ENCODE results near the gene HOMER1. TPM values are rescaled to one million over a fixed set of nuclear protein-coding genes. Genes with fewer than 3 reads are reported as not detected.

HOMER1 gene
- total and polyA plus RNA-seq, 2 of the 13 experiments (the other 11 are each of a cell fraction or from before 2014, with no cell fraction given): 5.3 to 24.8 TPM

- TF ChIP-seq, protein P1, sequence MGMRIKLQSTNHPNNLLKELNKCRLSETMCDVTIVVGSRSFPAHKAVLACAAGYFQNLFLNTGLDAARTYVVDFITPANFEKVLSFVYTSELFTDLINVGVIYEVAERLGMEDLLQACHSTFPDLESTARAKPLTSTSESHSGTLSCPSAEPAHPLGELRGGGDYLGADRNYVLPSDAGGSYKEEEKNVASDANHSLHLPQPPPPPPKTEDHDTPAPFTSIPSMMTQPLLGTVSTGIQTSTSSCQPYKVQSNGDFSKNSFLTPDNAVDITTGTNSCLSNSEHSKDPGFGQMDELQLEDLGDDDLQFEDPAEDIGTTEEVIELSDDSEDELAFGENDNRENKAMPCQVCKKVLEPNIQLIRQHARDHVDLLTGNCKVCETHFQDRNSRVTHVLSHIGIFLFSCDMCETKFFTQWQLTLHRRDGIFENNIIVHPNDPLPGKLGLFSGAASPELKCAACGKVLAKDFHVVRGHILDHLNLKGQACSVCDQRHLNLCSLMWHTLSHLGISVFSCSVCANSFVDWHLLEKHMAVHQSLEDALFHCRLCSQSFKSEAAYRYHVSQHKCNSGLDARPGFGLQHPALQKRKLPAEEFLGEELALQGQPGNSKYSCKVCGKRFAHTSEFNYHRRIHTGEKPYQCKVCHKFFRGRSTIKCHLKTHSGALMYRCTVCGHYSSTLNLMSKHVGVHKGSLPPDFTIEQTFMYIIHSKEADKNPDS (CRISPR knock-in tag; IDR thresholded peaks at IDR 0.05): peak; percentile 78
- no peak for TF ChIP-seq NONO (IDR thresholded peaks at IDR 0.05)
- no peak for TF ChIP-seq NONO (CRISPR knock-in tag; conservative IDR thresholded peaks at IDR 0.05)
- TF ChIP-seq ZNF782 (CRISPR knock-in tag; IDR thresholded peaks at IDR 0.05; ENCODE audit: borderline replicate concordance): no peak
- peak; percentile 96 to 99 for TF ChIP-seq NR2F1 (CRISPR knock-in tag; IDR thresholded peaks at IDR 0.05)
- no peak for TF ChIP-seq ATF7 (IDR thresholded peaks at IDR 0.05)
- no peak for TF ChIP-seq ATF7 (CRISPR knock-in tag; IDR thresholded peaks at IDR 0.05)
- TF ChIP-seq ZZZ3 (CRISPR knock-in tag; IDR thresholded peaks at IDR 0.05; ENCODE audit: borderline replicate concordance): no peak
- TF ChIP-seq, protein P2, sequence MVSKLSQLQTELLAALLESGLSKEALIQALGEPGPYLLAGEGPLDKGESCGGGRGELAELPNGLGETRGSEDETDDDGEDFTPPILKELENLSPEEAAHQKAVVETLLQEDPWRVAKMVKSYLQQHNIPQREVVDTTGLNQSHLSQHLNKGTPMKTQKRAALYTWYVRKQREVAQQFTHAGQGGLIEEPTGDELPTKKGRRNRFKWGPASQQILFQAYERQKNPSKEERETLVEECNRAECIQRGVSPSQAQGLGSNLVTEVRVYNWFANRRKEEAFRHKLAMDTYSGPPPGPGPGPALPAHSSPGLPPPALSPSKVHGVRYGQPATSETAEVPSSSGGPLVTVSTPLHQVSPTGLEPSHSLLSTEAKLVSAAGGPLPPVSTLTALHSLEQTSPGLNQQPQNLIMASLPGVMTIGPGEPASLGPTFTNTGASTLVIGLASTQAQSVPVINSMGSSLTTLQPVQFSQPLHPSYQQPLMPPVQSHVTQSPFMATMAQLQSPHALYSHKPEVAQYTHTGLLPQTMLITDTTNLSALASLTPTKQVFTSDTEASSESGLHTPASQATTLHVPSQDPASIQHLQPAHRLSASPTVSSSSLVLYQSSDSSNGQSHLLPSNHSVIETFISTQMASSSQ (IDR thresholded peaks at IDR 0.05; ENCODE audit: low read depth): no peak
- TF ChIP-seq, protein P2 (CRISPR knock-in tag; IDR thresholded peaks at IDR 0.05; ENCODE audit: borderline replicate concordance): no peak; the same call in 1 of the 2 replicates
- peak; percentile 90; the same call in 1 of the 2 replicates for TF ChIP-seq FOXJ3 (CRISPR knock-in tag; IDR thresholded peaks at IDR 0.05; ENCODE audit: borderline replicate concordance)
- peak; percentile 66; the same call in 1 of the 2 replicates for TF ChIP-seq GATAD1 (CRISPR knock-in tag; IDR thresholded peaks at IDR 0.05)
- no peak for TF ChIP-seq SOX13 (IDR thresholded peaks at IDR 0.05)
- TF ChIP-seq SOX13 (CRISPR knock-in tag; conservative IDR thresholded peaks at IDR 0.05 in 1 of 2, IDR thresholded peaks at IDR 0.05 in 1 of 2): peak in 1 of 2 experiments; percentile 75; a peak in 2 of 4 replicates
- TF ChIP-seq, protein P3, sequence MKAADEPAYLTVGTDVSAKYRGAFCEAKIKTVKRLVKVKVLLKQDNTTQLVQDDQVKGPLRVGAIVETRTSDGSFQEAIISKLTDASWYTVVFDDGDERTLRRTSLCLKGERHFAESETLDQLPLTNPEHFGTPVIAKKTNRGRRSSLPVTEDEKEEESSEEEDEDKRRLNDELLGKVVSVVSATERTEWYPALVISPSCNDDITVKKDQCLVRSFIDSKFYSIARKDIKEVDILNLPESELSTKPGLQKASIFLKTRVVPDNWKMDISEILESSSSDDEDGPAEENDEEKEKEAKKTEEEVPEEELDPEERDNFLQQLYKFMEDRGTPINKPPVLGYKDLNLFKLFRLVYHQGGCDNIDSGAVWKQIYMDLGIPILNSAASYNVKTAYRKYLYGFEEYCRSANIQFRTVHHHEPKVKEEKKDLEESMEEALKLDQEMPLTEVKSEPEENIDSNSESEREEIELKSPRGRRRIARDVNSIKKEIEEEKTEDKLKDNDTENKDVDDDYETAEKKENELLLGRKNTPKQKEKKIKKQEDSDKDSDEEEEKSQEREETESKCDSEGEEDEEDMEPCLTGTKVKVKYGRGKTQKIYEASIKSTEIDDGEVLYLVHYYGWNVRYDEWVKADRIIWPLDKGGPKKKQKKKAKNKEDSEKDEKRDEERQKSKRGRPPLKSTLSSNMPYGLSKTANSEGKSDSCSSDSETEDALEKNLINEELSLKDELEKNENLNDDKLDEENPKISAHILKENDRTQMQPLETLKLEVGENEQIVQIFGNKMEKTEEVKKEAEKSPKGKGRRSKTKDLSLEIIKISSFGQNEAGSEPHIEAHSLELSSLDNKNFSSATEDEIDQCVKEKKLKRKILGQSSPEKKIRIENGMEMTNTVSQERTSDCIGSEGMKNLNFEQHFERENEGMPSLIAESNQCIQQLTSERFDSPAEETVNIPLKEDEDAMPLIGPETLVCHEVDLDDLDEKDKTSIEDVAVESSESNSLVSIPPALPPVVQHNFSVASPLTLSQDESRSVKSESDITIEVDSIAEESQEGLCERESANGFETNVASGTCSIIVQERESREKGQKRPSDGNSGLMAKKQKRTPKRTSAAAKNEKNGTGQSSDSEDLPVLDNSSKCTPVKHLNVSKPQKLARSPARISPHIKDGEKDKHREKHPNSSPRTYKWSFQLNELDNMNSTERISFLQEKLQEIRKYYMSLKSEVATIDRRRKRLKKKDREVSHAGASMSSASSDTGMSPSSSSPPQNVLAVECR (CRISPR knock-in tag; IDR thresholded peaks at IDR 0.05; ENCODE audit: borderline replicate concordance): peak; percentile 36; the same call in 1 of the 2 replicates
- no peak for TF ChIP-seq ZNF691 (CRISPR knock-in tag; IDR thresholded peaks at IDR 0.05; ENCODE audit: borderline replicate concordance, low read depth)
- TF ChIP-seq ZNF510 (CRISPR knock-in tag; IDR thresholded peaks at IDR 0.05; ENCODE audit: low read depth): no peak
Observed at GRCh38 chr5:79535477-79536192, 21.7 kb upstream of the HOMER1 start (continued).
